Prostate gland (tissue), 2 donors: ENCODE results near the gene YOD1.

Experiments used
- CTCF ChIP-seq, 4 experiments: fragments of 200-600 bp in 2 of 4; fragments of 450-650 bp in 2 of 4; sonication (generic) in 2 of 4; IDR thresholded peaks; 1 replicate in 3 of 4; 2 replicates in 1 of 4; pipeline ENCODE4 v1.5.1; 2016 to 2019; ENCODE audit warnings: antibody characterized with exemption in 4 of 4, mild to moderate bottlenecking in 2 of 4, moderate library complexity in 2 of 4
- POLR2A ChIP-seq: fragments of 450-650 bp; IDR thresholded peaks from one replicate; pipeline ENCODE4 v1.6.1; 2016; ENCODE audit warnings: antibody characterized with exemption, mild to moderate bottlenecking
- POLR2AphosphoS5 ChIP-seq: sonication (generic); formaldehyde crosslinking; IDR thresholded peaks from one replicate; pipeline ENCODE4 v1.6.1; 2017; ENCODE audit warnings: antibody characterized with exemption

GRCh38 chr1:206998816-206999215, 52.2 kb downstream of the YOD1 start:
- TF ChIP-seq CTCF (IDR thresholded peaks at IDR 0.05) (no peak), POLR2AphosphoS5 (peak; percentile 34), POLR2A (no peak)
